GM12878 (cell line): Measurements from ENCODE around the gene PMAIP1. TPM values are rescaled to one million over a fixed set of nuclear protein-coding genes. Genes with fewer than 3 reads are reported as not detected.

Experiments
- BACH1 ChIP-seq: fragments of 450-650 bp; IDR thresholded peaks from 2 replicates; pipeline ENCODE4 v1.6.1; 2017; ENCODE audit warnings: mild to moderate bottlenecking, borderline replicate concordance
- CREM ChIP-seq: IDR thresholded peaks from 2 replicates; pipeline ENCODE4 v1.6.1; 2014; ENCODE audit warnings: antibody characterized with exemption, low read depth
- GATAD2B ChIP-seq: fragments of 450-650 bp; conservative IDR thresholded peaks from 2 replicates; pipeline ENCODE4 v1.6.1; 2017; ENCODE audit warnings: low read depth, mild to moderate bottlenecking, moderate library complexity
- JUND ChIP-seq: IDR thresholded peaks from 2 replicates; pipeline ENCODE4 v1.6.1; 2012; ENCODE audit warnings: low read depth, mild to moderate bottlenecking, low read length, improper control_type of control experiment, moderate library complexity
- NFIC ChIP-seq: IDR thresholded peaks from 2 replicates; pipeline ENCODE4 v1.6.1; 2012; ENCODE audit warnings: low read depth, mild to moderate bottlenecking, inconsistent platforms, low read length, moderate library complexity
- PKNOX1 ChIP-seq: fragments of 450-650 bp; IDR thresholded peaks from 2 replicates; pipeline ENCODE4 v1.6.1; 2016; ENCODE audit warnings: mild to moderate bottlenecking
- SKIL ChIP-seq: fragments of 450-650 bp; IDR thresholded peaks from 2 replicates; pipeline ENCODE4 v1.6.1; 2017; ENCODE audit warnings: mild to moderate bottlenecking, low read depth, inconsistent platforms; ENCODE audit not compliant: poor library complexity, severe bottlenecking
- ZBTB33 ChIP-seq: fragments of 450-650 bp; IDR thresholded peaks from 2 replicates; pipeline ENCODE4 v1.6.1; 2017; ENCODE audit warnings: mild to moderate bottlenecking
- ZNF217 ChIP-seq: fragments of 450-650 bp; IDR thresholded peaks from 2 replicates; pipeline ENCODE4 v1.6.1; 2017; ENCODE audit warnings: antibody characterized with exemption, mild to moderate bottlenecking
- polyA plus RNA-seq, 11 experiments: library from polyadenylated mRNA; depleted of rRNA in 4 of 11; unstranded in 6 of 11; stranded (reverse) in 5 of 11; fragments of >200 nt; fragmentation: Nextera tagmentation in 4 of 11; fragmentation: Illumina TruSeq in 1 of 11; extraction: Ambion mirVana in 4 of 11; extraction: Trizol in 1 of 11; gene quantifications; 1 replicate in 1 of 11; 2 replicates in 10 of 11; pipeline versions ENCODE4 v1.2.1 to v1.2.3, GENCODE V29; 2011 to 2016; ENCODE audit warnings: inconsistent platforms in 2 of 11, missing spikeins in 2 of 11, low read depth in 1 of 11
- total RNA-seq, 4 experiments: library from RNA; depleted of rRNA in 3 of 4; stranded (reverse); fragments of >200 nt in 3 of 4; fragmentation: Illumina TruSeq in 1 of 4; extraction: Trizol in 1 of 4; gene quantifications; 2 replicates each; pipeline versions ENCODE4 v1.2.1 to v1.2.3, GENCODE V29; 2013 to 2021

PMAIP1 gene
- total and polyA plus RNA-seq, 10 of the 15 experiments (the other 5 are each of a cell fraction or from before 2014, with no cell fraction given) = 74.0 to 219 (median 112) TPM

GRCh38 chr18:59876310-59876626 is 23.5 kb upstream of the PMAIP1 start (continued):
- TF ChIP-seq SKIL (peak; percentile 28), ZNF217 (peak; percentile 87), NFIC (peak; percentile 93; the same call in 1 of the 2 replicates), GATAD2B (0 out of 2 replicates have a peak, but pooled peaks have one; percentile 70), ZBTB33 (no peak), BACH1 (peak; percentile 16; the same call in 1 of the 2 replicates), JUND (peak; percentile 9; the same call in 1 of the 2 replicates), CREM (peak; percentile 82; the same call in 1 of the 2 replicates), PKNOX1 (peak; percentile 90)
- TF ChIP-seq, all 136 proteins: peak for 35
